ENCODE measurements around the gene OPTN.

- TF ChIP-seq CTCF (IDR thresholded peaks at IDR 0.05) (no peak), POLR2A (IDR thresholded peaks at IDR 0.05) (no peak), POLR2AphosphoS5 (IDR thresholded peaks at IDR 0.05; ENCODE audit: insufficient read depth in 1 of 2, low read depth in 1 of 2) (no peak)
Measured at GRCh38 chr10:13068484-13068883, 31.5 kb upstream of the OPTN start.

Data from vagina (tissue), 2 donors.